HCT116 (cell line): Measurements from ENCODE around the gene PPFIBP1.

Source experiments
- CTCF ChIP-seq, 3 experiments: fragments of 200-600 bp in 1 of 3; sonication (generic) in 1 of 3; IDR thresholded peaks in 2 of 3; conservative IDR thresholded peaks in 1 of 3; 2 replicates each; pipeline ENCODE4 v1.5.1; 2012 to 2017; ENCODE audit warnings: low read depth in 2 of 3, low read length in 2 of 3, antibody characterized with exemption in 1 of 3, borderline replicate concordance in 1 of 3, control low read depth in 1 of 3, mild to moderate bottlenecking in 1 of 3, mixed read lengths in 1 of 3, mixed run types in 1 of 3, moderate library complexity in 1 of 3; ENCODE audit not compliant: insufficient read depth in 1 of 3
- EZH2phosphoT487 ChIP-seq: fragments of 200-600 bp; IDR thresholded peaks from 2 replicates; pipeline ENCODE4 v1.6.1; 2018; ENCODE audit warnings: antibody characterized with exemption, borderline replicate concordance
- REST ChIP-seq: IDR thresholded peaks from 2 replicates; pipeline ENCODE4 v1.6.1; 2012; ENCODE audit warnings: low read depth
- SP1 ChIP-seq: IDR thresholded peaks from 2 replicates; pipeline ENCODE4 v1.6.1; 2012; ENCODE audit warnings: low read depth

GRCh38 chr12:27550653-27550975 is 26.6 kb downstream of the PPFIBP1 start:
- TF ChIP-seq SP1 (no peak), REST (no peak), CTCF (IDR thresholded peaks at IDR 0.05 in 2 of 3, conservative IDR thresholded peaks at IDR 0.05 in 1 of 3; ENCODE audit: borderline replicate concordance in 1 of 3, insufficient read depth in 1 of 3, low read depth in 2 of 3, low read length in 2 of 3) (no peak), EZH2phosphoT487 (no peak)
